PC-9 (cell line): ENCODE data around the gene SAT1. TPM values are rescaled to one million over a fixed set of nuclear protein-coding genes. Genes with fewer than 3 reads are reported as not detected.

Experiments
- BruUV-seq: library from RNA; stranded (reverse); fragments of 400-500 nt; replicated peaks from 2 replicates; lab custom pipeline; 2021; lab: Mats Ljungman, UMichigan
- CTCF ChIA-PET: fragments of 300-600 bp; sonication (Branson Sonifier 250); formaldehyde crosslinking; loops from one replicate; lab custom pipeline; 2022; ENCODE audit warnings: antibody characterized with exemption; lab: Charles Lee
- POLR2A ChIA-PET: fragments of 300-600 bp; sonication (Branson Sonifier 250); formaldehyde crosslinking; loops from one replicate; lab custom pipeline; 2022; ENCODE audit warnings: antibody characterized with exemption; ENCODE audit not compliant: unreplicated experiment; lab: Charles Lee
- DNase-seq, 2 experiments: peaks; one replicate each; pipeline versions ENCODE4 v3.0.0 to v3.0.0-alpha.2; 2015 to 2022; ENCODE audit warnings: mixed read lengths in 1 of 2
- H2AFZ ChIP-seq: fragments of 200-600 bp; sonication (generic); 2 replicates; pipeline ENCODE4 v1.8.1; 2017; ENCODE audit warnings: antibody characterized with exemption
- H3F3A ChIP-seq: fragments of 200-600 bp; sonication (generic); 2 replicates; pipeline ENCODE4 v1.8.1; 2017; ENCODE audit warnings: antibody characterized with exemption, mild to moderate bottlenecking, low read depth; ENCODE audit not compliant: insufficient read depth
- H3K27ac ChIP-seq: fragments of 200-600 bp; sonication (generic); 2 replicates; pipeline ENCODE4 v1.6.1; 2016; ENCODE audit warnings: mixed run types
- H3K27me3 ChIP-seq: fragments of 200-600 bp; sonication (generic); 2 replicates; pipeline ENCODE4 v1.6.1; 2016; ENCODE audit warnings: low read depth, mixed run types; ENCODE audit not compliant: insufficient read depth
- H3K36me3 ChIP-seq: fragments of 200-600 bp; sonication (generic); 2 replicates; pipeline ENCODE4 v1.6.1; 2016; ENCODE audit warnings: low read depth, mixed run types
- H3K4me1 ChIP-seq: fragments of 200-600 bp; sonication (generic); replicated peaks from 2 replicates; pipeline ENCODE4 v1.6.1; 2016; ENCODE audit warnings: mixed run types; ENCODE audit not compliant: insufficient read depth
- H3K4me2 ChIP-seq: fragments of 200-600 bp; sonication (generic); 2 replicates; pipeline ENCODE4 v1.6.1; 2017; ENCODE audit warnings: mixed run types
- H3K4me3 ChIP-seq: fragments of 200-600 bp; sonication (generic); 2 replicates; pipeline ENCODE4 v1.6.1; 2016; ENCODE audit warnings: mixed run types
- H3K79me2 ChIP-seq: fragments of 200-600 bp; sonication (generic); 2 replicates; pipeline ENCODE4 v1.6.1; 2017; ENCODE audit warnings: low read depth, mixed run types
- H3K9me2 ChIP-seq: fragments of 200-600 bp; sonication (generic); 2 replicates; pipeline ENCODE4 v1.8.1; 2017; ENCODE audit warnings: mild to moderate bottlenecking; ENCODE audit not compliant: insufficient read depth
- H3K9me3 ChIP-seq: fragments of 200-600 bp; sonication (generic); 2 replicates; pipeline ENCODE4 v1.8.1; 2016; ENCODE audit warnings: low read depth; ENCODE audit not compliant: insufficient read depth
- H4K20me1 ChIP-seq: fragments of 200-600 bp; sonication (generic); 2 replicates; pipeline ENCODE4 v1.8.1; 2017; ENCODE audit not compliant: insufficient read depth
- CTCF ChIP-seq: fragments of 200-600 bp; sonication (generic); conservative IDR thresholded peaks from 2 replicates; pipeline ENCODE4 v1.6.1; 2017; ENCODE audit warnings: mixed run types, antibody characterized with exemption, mild to moderate bottlenecking, moderate library complexity
- EZH2 ChIP-seq: fragments of 200-600 bp; sonication (generic); IDR thresholded peaks from 2 replicates; pipeline ENCODE4 v1.8.0; 2017; ENCODE audit warnings: antibody characterized with exemption, low read depth
- intact Hi-C: fragments of 100-400 bp; cut with micrococcal nuclease; formaldehyde crosslinking; loops from one replicate; pipeline ENCODE4 v1.10.0; 2022; ENCODE audit not compliant: unreplicated experiment
- total RNA-seq: library from RNA; stranded (reverse); gene quantifications from 2 replicates; pipeline ENCODE4 v1.2.3, GENCODE V29; 2021

Gene SAT1
- total RNA-seq, 1 experiment from 2014 or later = 99.1 TPM

DNA sequence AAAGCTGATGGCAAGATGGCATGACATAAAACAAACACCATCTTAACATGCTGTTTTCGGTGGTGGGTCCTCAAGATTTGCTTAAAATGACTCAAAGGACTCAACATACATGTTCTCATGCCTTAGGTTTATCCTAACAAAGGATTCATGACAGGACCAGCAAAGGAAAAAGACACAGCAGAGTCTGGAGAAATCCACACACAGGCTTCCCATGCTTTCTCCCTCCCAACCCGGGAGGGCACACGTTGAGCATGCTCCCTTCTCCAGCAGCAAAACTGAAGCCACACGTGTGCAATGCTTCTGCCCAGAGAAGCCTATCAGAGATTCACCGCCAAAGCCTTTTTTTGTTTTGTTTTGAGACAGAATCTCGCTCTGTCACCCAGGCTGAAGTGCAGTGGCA is 39.9 kb downstream of the SAT1 start:
- intact Hi-C loops = no loop called here
- H2AFZ ChIP-seq = no peak overlapping the region
- H3K27ac ChIP-seq = no peak overlapping the region

DNA sequence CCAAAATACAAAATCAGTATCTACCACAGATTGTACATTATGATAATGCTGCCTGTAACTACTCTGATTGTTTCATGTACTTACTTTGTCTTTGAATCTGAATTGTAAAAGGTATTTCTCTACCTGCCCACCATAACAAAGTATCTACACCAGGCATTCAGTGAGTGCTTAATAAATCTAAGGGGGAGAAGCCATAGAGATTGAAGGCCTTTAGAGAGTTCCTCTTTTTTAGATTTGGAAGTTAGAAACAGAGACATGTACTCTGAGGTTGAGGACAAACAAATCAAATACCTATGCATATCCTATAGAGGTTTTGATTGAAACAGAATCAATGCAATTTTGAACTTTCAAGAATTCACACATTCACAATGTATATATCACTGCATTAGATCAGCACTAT is 42.7 kb downstream of the SAT1 start:
- no peaks in the 10 kb centered on the region for H3K4me1 ChIP-seq
- H3K4me3 ChIP-seq = no peak overlapping the region
- DNase-seq = no peak
- H2AFZ ChIP-seq = no peak overlapping the region
- no peak overlapping the region for H3K4me2 ChIP-seq
- H3K9me3 ChIP-seq = no peaks in the 10 kb centered on the region
- CTCF ChIA-PET = no interaction called here
- no peaks in the 10 kb centered on the region for H4K20me1 ChIP-seq
- no peaks in the 10 kb centered on the region for H3K9me2 ChIP-seq
- no peak for TF ChIP-seq CTCF
- no peak for TF ChIP-seq EZH2
- intact Hi-C loops = no loop called here
- POLR2A ChIA-PET = no interaction called here
- no TSS peak for BruUV-seq
- no peaks in the 10 kb centered on the region for H3K27me3 ChIP-seq
- no peak overlapping the region for H3K27ac ChIP-seq
- H3K36me3 ChIP-seq = no peaks in the 10 kb centered on the region
- H3K79me2 ChIP-seq = no peaks in the 10 kb centered on the region
- H3F3A ChIP-seq = 0 out of 2 replicates have a peak, but pooled peaks cover 5% of the 10 kb centered on the region

More for the DNA sequence above, 39.9 kb downstream of the SAT1 start:
- TF ChIP-seq CTCF (no peak), EZH2 (no peak)
- Histone ChIP-seq H3K9me2 (no peaks in the 10 kb centered on the region), H3K4me1 (no peaks in the 10 kb centered on the region), H3K4me2 (no peak overlapping the region), H4K20me1 (no peaks in the 10 kb centered on the region), H3K36me3 (no peaks in the 10 kb centered on the region), H3K9me3 (no peaks in the 10 kb centered on the region), H3K27me3 (no peaks in the 10 kb centered on the region), H3K4me3 (no peak overlapping the region), H3F3A (0 out of 2 replicates have a peak, but pooled peaks cover 5% of the 10 kb centered on the region), H3K79me2 (no peaks in the 10 kb centered on the region)
- no TSS peak for BruUV-seq
- ChIA-PET POLR2A (interaction anchor here (0.6 kb wide), 1 partner anchor 23 kb away, joined by 3 read pairs; no protein-coding TSS in a partner anchor), CTCF (no interaction called here)
- DNase-seq = no peak

GRCh38 chrX:23826216-23826615 is 43.2 kb downstream of the SAT1 start:
- Histone ChIP-seq H3K27ac (no peak overlapping the region), H3K9me2 (no peaks in the 10 kb centered on the region), H3K4me2 (no peak overlapping the region), H3K36me3 (no peaks in the 10 kb centered on the region), H3K9me3 (no peaks in the 10 kb centered on the region), H3K79me2 (no peaks in the 10 kb centered on the region), H3K27me3 (no peaks in the 10 kb centered on the region), H3K4me1 (no peaks in the 10 kb centered on the region), H3F3A (0 out of 2 replicates have a peak, but pooled peaks cover 5% of the 10 kb centered on the region), H2AFZ (no peak overlapping the region), H4K20me1 (no peaks in the 10 kb centered on the region), H3K4me3 (no peak overlapping the region)
- ChIA-PET CTCF (no interaction called here), POLR2A (no interaction called here)
- TF ChIP-seq EZH2 = no peak
- no peak for TF ChIP-seq CTCF
- intact Hi-C loops = no loop called here
- no TSS peak for BruUV-seq
- no peak for DNase-seq
